ENCODE measurements around the gene MLLT1. TPM values are rescaled to one million over a fixed set of nuclear protein-coding genes. Genes with fewer than 3 reads are reported as not detected.

The MLLT1 gene
- total RNA-seq, 1 experiment from 2014 or later, result 58.3 TPM

DNA sequence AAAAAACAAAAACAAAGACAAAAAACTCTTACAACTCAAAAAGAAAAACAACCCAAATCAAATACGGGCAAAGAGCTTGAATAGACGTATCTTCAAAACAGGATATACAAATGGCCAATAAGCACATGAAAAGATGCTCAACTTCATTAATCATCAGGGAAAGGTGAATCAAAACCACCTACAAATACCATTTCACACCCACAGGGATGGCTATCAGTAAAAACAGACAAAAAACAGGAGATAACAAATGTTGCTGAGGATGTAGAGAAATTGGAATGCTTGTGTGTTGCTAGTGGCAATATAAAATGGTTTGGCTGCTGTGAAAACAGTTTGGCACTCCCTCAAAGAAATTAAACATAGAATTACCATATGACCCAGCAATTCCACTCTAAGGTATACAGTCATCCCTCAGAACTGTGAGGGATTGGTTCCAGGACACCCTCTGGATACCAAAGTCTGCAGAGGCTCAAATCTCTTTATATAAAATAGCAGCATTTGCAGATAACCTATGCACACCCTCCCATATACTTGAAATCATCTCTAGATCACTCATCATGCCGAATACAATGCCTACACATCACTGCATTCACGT lies 29.7 kb downstream of the MLLT1 start:
- no peak for DNase-seq (ENCODE audit: low read depth, low spot score)
- POLR2A ChIA-PET, result no interaction called here
- TF ChIP-seq SIN3A (IDR thresholded peaks at IDR 0.05; ENCODE audit: borderline replicate concordance, insufficient read depth, low read depth, low read length) (no peak), POLR2AphosphoS5 (IDR thresholded peaks at IDR 0.05; ENCODE audit: low read depth, low read length) (no peak)
- intact Hi-C loops (cut with micrococcal nuclease; ENCODE audit: unreplicated experiment), result no loop called here
- no TSS peak for BruUV-seq (replicated peaks)
- no peak for ATAC-seq
- no peaks in the 10 kb centered on the region for H3K27me3 ChIP-seq (ENCODE audit: control insufficient read depth, insufficient read depth, low read length)
- H3K27ac ChIP-seq (ENCODE audit: low read length), result no peak overlapping the region
- CTCF ChIA-PET, result no interaction called here
- no peak overlapping the region for H3K4me3 ChIP-seq (ENCODE audit: low read depth in 2 of 2, low read length in 2 of 2)
- in situ Hi-C loops (cut with HindIII; ENCODE audit: low pct_unique_long_range_greater_than_20kb, low sequenced_read_pairs), result no loop called here
- H3K9me3 ChIP-seq (ENCODE audit: control insufficient read depth, insufficient read depth, low read depth, low read length), result no peaks in the 10 kb centered on the region
- no peaks in the 10 kb centered on the region for H3K36me3 ChIP-seq (ENCODE audit: control insufficient read depth, insufficient read depth, low read length)
- H3K4me1 ChIP-seq (ENCODE audit: control insufficient read depth, insufficient read depth, low read length), result no peaks in the 10 kb centered on the region

- POLR2A ChIA-PET, result no interaction called here
- no peak overlapping the region for H3K4me3 ChIP-seq (ENCODE audit: low read depth in 2 of 2, low read length in 2 of 2)
- no peaks in the 10 kb centered on the region for H3K36me3 ChIP-seq (ENCODE audit: control insufficient read depth, insufficient read depth, low read length)
- in situ Hi-C loops (cut with HindIII; ENCODE audit: low pct_unique_long_range_greater_than_20kb, low sequenced_read_pairs) (no loop called here), intact Hi-C loops (cut with micrococcal nuclease; ENCODE audit: unreplicated experiment) (no loop called here)
- CTCF ChIA-PET, result no interaction called here
- H3K27ac ChIP-seq (ENCODE audit: low read length), result no peak overlapping the region
- ATAC-seq, result no peak
- H3K9me3 ChIP-seq (ENCODE audit: control insufficient read depth, insufficient read depth, low read depth, low read length), result no peaks in the 10 kb centered on the region
- no peaks in the 10 kb centered on the region for H3K27me3 ChIP-seq (ENCODE audit: control insufficient read depth, insufficient read depth, low read length)
- DNase-seq (ENCODE audit: low read depth, low spot score), result no peak
- no peaks in the 10 kb centered on the region for H3K4me1 ChIP-seq (ENCODE audit: control insufficient read depth, insufficient read depth, low read length)
- no peak for TF ChIP-seq TCF7L2 (IDR thresholded peaks at IDR 0.05; ENCODE audit: low read depth, low read length)
- no peak for TF ChIP-seq POLR2AphosphoS5 (IDR thresholded peaks at IDR 0.05; ENCODE audit: low read depth, low read length)
- BruUV-seq (replicated peaks), result no TSS peak
These were observed 30.5 kb downstream of the MLLT1 start for GRCh38 chr19:6249296-6249695.

- intact Hi-C loops (cut with micrococcal nuclease; ENCODE audit: unreplicated experiment), result no loop called here
- DNase-seq (ENCODE audit: low read depth, low spot score), result no peak
- Histone ChIP-seq H3K9me3 (ENCODE audit: control insufficient read depth, insufficient read depth, low read depth, low read length) (no peaks in the 10 kb centered on the region), H3K27me3 (ENCODE audit: control insufficient read depth, insufficient read depth, low read length) (no peaks in the 10 kb centered on the region), H3K27ac (ENCODE audit: low read length) (no peak overlapping the region), H3K4me1 (ENCODE audit: control insufficient read depth, insufficient read depth, low read length) (no peaks in the 10 kb centered on the region), H3K36me3 (ENCODE audit: control insufficient read depth, insufficient read depth, low read length) (no peaks in the 10 kb centered on the region), H3K4me3 (ENCODE audit: low read depth in 2 of 2, low read length in 2 of 2) (no peak overlapping the region)
- no peak for ATAC-seq
- ChIA-PET CTCF (no interaction called here), POLR2A (no interaction called here)
- TF ChIP-seq, protein P1, sequence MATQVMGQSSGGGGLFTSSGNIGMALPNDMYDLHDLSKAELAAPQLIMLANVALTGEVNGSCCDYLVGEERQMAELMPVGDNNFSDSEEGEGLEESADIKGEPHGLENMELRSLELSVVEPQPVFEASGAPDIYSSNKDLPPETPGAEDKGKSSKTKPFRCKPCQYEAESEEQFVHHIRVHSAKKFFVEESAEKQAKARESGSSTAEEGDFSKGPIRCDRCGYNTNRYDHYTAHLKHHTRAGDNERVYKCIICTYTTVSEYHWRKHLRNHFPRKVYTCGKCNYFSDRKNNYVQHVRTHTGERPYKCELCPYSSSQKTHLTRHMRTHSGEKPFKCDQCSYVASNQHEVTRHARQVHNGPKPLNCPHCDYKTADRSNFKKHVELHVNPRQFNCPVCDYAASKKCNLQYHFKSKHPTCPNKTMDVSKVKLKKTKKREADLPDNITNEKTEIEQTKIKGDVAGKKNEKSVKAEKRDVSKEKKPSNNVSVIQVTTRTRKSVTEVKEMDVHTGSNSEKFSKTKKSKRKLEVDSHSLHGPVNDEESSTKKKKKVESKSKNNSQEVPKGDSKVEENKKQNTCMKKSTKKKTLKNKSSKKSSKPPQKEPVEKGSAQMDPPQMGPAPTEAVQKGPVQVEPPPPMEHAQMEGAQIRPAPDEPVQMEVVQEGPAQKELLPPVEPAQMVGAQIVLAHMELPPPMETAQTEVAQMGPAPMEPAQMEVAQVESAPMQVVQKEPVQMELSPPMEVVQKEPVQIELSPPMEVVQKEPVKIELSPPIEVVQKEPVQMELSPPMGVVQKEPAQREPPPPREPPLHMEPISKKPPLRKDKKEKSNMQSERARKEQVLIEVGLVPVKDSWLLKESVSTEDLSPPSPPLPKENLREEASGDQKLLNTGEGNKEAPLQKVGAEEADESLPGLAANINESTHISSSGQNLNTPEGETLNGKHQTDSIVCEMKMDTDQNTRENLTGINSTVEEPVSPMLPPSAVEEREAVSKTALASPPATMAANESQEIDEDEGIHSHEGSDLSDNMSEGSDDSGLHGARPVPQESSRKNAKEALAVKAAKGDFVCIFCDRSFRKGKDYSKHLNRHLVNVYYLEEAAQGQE (IDR thresholded peaks at IDR 0.05; ENCODE audit: insufficient read depth in 1 of 2, low read depth in 2 of 2, low read length in 1 of 2), result no peak
- TF ChIP-seq POLR2AphosphoS5 (IDR thresholded peaks at IDR 0.05; ENCODE audit: low read depth, low read length), result no peak
- no peak for TF ChIP-seq SIN3A (IDR thresholded peaks at IDR 0.05; ENCODE audit: borderline replicate concordance, insufficient read depth, low read depth, low read length)
- TF ChIP-seq, protein P2, sequence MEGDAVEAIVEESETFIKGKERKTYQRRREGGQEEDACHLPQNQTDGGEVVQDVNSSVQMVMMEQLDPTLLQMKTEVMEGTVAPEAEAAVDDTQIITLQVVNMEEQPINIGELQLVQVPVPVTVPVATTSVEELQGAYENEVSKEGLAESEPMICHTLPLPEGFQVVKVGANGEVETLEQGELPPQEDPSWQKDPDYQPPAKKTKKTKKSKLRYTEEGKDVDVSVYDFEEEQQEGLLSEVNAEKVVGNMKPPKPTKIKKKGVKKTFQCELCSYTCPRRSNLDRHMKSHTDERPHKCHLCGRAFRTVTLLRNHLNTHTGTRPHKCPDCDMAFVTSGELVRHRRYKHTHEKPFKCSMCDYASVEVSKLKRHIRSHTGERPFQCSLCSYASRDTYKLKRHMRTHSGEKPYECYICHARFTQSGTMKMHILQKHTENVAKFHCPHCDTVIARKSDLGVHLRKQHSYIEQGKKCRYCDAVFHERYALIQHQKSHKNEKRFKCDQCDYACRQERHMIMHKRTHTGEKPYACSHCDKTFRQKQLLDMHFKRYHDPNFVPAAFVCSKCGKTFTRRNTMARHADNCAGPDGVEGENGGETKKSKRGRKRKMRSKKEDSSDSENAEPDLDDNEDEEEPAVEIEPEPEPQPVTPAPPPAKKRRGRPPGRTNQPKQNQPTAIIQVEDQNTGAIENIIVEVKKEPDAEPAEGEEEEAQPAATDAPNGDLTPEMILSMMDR (IDR thresholded peaks at IDR 0.05), result no peak
- no peak for TF ChIP-seq TCF7L2 (IDR thresholded peaks at IDR 0.05; ENCODE audit: low read depth, low read length)
- in situ Hi-C loops (cut with HindIII; ENCODE audit: low pct_unique_long_range_greater_than_20kb, low sequenced_read_pairs), result no loop called here
- BruUV-seq (replicated peaks), result no TSS peak
These were observed 30.9 kb downstream of the MLLT1 start for GRCh38 chr19:6248844-6249243.

Data from Panc1 (cell line).